NT2/D1 (cell line): ENCODE measurements around the gene WDR6.

Experiments used
- DNase-seq: peaks from one replicate; pipeline ENCODE4 v3.0.0-alpha.2; 2011; ENCODE audit warnings: low read depth, low spot score
- H3K27me3 ChIP-seq: 2 replicates; pipeline ENCODE4 v1.6.0; 2011; ENCODE audit warnings: mild to moderate bottlenecking; ENCODE audit not compliant: insufficient read length, insufficient read depth
- H3K36me3 ChIP-seq: 2 replicates; pipeline ENCODE4 v1.6.1; 2011; ENCODE audit warnings: mild to moderate bottlenecking, low read length, mixed read lengths; ENCODE audit not compliant: insufficient read depth, insufficient read length
- H3K4me1 ChIP-seq: 2 replicates; pipeline ENCODE4 v1.5.1; 2011; ENCODE audit not compliant: insufficient read depth, insufficient read length
- H3K4me3 ChIP-seq: 2 replicates; pipeline ENCODE4 v1.5.1; 2011; ENCODE audit warnings: low read depth; ENCODE audit not compliant: insufficient read length
- H3K9ac ChIP-seq: 2 replicates; pipeline ENCODE4 v1.6.0; 2011; ENCODE audit warnings: low read depth; ENCODE audit not compliant: insufficient read length
- H3K9me3 ChIP-seq: 2 replicates; pipeline ENCODE4 v1.5.1; 2011; ENCODE audit warnings: mild to moderate bottlenecking, low read length; ENCODE audit not compliant: insufficient read depth
- SUZ12 ChIP-seq: IDR thresholded peaks from 2 replicates; pipeline ENCODE4 v1.6.1; 2011; ENCODE audit not compliant: insufficient read length, insufficient read depth; ENCODE audit errors: extremely low read depth
- YY1 ChIP-seq: IDR thresholded peaks from 2 replicates; pipeline ENCODE4 v1.6.1; 2011; ENCODE audit not compliant: insufficient read length, insufficient read depth
- ZNF274 ChIP-seq: IDR thresholded peaks from 2 replicates; pipeline ENCODE4 v1.6.1; 2011; ENCODE audit warnings: mild to moderate bottlenecking, low read depth, low read length

The WDR6 gene

GRCh38 chr3:49013113-49013737 lies 6.0 kb downstream of the WDR6 start:
- H3K4me1 ChIP-seq: peaks cover 23% of the 10 kb centered on the region
- no peak overlapping the region for H3K4me3 ChIP-seq
- no peak overlapping the region for H3K9ac ChIP-seq
- TF ChIP-seq ZNF274: no peak
- no peaks in the 10 kb centered on the region for H3K9me3 ChIP-seq
- peaks cover 76% of the 10 kb centered on the region for H3K36me3 ChIP-seq
- H3K27me3 ChIP-seq: no peaks in the 10 kb centered on the region
- no peak for DNase-seq

DNA sequence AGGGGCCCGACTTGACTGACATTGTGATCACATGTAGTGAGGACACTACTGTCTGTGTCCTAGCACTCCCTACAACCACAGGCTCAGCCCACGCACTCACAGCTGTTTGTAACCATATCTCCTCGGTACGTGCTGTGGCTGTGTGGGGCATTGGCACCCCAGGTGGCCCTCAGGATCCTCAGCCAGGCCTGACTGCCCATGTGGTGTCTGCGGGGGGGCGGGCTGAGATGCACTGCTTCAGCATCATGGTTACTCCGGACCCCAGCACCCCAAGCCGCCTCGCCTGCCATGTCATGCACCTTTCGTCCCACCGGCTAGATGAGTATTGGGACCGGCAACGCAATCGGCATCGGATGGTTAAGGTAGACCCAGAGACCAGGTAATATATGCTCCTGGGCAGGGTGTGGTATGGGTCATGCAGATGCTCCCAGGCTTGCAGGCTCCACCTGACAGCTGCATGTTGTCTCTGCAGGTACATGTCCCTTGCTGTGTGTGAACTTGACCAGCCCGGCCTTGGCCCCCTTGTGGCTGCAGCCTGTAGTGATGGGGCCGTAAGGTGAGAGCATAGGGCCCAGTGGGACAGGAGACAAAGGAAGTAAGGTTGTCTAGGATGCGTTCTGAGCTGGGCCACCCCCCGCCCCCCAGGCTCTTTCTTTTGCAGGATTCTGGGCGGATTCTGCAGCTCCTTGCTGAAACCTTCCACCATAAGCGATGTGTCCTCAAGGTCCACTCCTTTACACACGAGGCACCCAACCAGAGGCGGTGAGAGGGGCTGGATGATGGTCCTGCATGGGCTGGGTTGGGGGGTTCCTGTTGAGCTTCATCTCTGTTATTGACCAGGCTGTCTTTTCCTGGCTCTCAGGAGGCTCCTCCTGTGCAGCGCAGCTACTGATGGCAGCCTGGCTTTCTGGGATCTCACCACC lies 6.8 kb downstream of the WDR6 start:
- Histone ChIP-seq H3K4me3 (no peak overlapping the region), H3K9ac (no peak overlapping the region), H3K4me1 (peaks cover 23% of the 10 kb centered on the region), H3K36me3 (peaks cover 71% of the 10 kb centered on the region), H3K27me3 (no peaks in the 10 kb centered on the region), H3K9me3 (no peaks in the 10 kb centered on the region)
- no peak for DNase-seq
- TF ChIP-seq YY1 (no peak), ZNF274 (no peak), SUZ12 (no peak)

- Histone ChIP-seq H3K27me3 (no peaks in the 10 kb centered on the region), H3K36me3 (peaks cover 62% of the 10 kb centered on the region)
- TF ChIP-seq SUZ12 (no peak), YY1 (no peak), ZNF274 (no peak)
Observed at GRCh38 chr3:49015072-49015471, 7.9 kb downstream of the WDR6 start.

GRCh38 chr3:49015765-49016164 lies 8.6 kb downstream of the WDR6 start:
- H3K36me3 ChIP-seq: peaks cover 59% of the 10 kb centered on the region
- no peak overlapping the region for H3K9ac ChIP-seq
- H3K27me3 ChIP-seq: no peaks in the 10 kb centered on the region
- TF ChIP-seq YY1 (no peak), ZNF274 (no peak), SUZ12 (no peak)
- DNase-seq: no peak
- H3K4me1 ChIP-seq: peaks cover 23% of the 10 kb centered on the region
- no peaks in the 10 kb centered on the region for H3K9me3 ChIP-seq
- no peak overlapping the region for H3K4me3 ChIP-seq

More at GRCh38 chr3:49015072-49015471, 7.9 kb downstream of the WDR6 start:
- peaks cover 23% of the 10 kb centered on the region for H3K4me1 ChIP-seq
- DNase-seq: no peak
- no peaks in the 10 kb centered on the region for H3K9me3 ChIP-seq
- H3K4me3 ChIP-seq: no peak overlapping the region
- H3K9ac ChIP-seq: no peak overlapping the region

DNA sequence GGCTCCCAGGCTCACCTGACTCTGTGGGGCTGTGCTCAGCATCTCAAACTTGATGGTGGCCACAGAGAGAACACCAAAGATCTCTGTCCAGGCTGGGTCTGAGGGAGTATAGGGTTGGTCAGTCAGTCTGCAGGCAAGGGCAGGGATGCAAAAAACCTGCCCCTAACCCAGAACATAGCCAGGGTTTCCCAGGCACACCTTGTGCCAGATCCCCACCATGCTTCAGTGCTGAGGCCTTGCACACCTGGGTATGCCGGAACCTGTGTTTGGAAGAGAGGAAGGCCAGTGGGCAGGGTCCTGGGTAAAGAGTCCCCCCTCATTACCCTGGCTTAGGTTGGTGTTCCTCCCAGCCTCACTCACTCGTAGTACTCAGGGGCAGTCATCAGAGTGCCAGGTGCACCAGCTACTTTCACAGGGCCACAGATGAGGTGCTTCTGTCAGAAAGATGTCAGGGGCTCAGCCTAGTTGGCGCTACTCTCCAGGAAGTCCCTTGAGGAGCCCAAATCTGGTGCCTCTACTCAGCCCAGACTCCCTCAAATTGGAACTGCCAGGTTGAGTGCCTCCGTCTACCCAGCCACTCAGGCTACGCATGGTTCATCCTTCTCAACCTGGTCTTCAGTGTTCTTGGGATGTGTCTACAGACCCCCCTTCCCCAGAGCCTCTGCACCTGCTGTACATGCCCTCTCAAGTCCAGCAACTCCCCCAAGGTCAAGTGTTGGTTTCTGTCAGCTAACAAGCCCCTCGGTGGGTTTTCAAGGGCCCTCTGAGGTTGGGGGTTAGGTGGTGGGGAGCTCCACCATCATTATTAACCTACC lies 9.4 kb downstream of the WDR6 start:
- Histone ChIP-seq H3K36me3 (peaks cover 55% of the 10 kb centered on the region), H3K27me3 (no peaks in the 10 kb centered on the region), H3K4me3 (no peak overlapping the region), H3K4me1 (peaks cover 23% of the 10 kb centered on the region), H3K9ac (peak overlapping the region; percentile 91), H3K9me3 (no peaks in the 10 kb centered on the region)
- DNase-seq: no peak
- TF ChIP-seq SUZ12 (no peak), ZNF274 (no peak)

GRCh38 chr3:49017229-49017970 lies 10.2 kb downstream of the WDR6 start:
- H3K36me3 ChIP-seq: peaks cover 47% of the 10 kb centered on the region
- peak overlapping the region; percentile 81 for H3K4me3 ChIP-seq
- H3K27me3 ChIP-seq: no peaks in the 10 kb centered on the region
- TF ChIP-seq ZNF274 (no peak), YY1 (no peak), SUZ12 (no peak)
- H3K9ac ChIP-seq: peak overlapping the region; percentile 91
- no peak for DNase-seq
- H3K9me3 ChIP-seq: no peaks in the 10 kb centered on the region
- H3K4me1 ChIP-seq: peaks cover 23% of the 10 kb centered on the region
